Aorta (tissue), 5 donors: ENCODE results near the gene EEF2K. TPM values are rescaled to one million over a fixed set of nuclear protein-coding genes. Genes with fewer than 3 reads are reported as not detected.

ENCODE experiments used
- ATAC-seq: fragments of 200-7000 bp; cut with Tn5 transposase; one replicate; pipeline ENCODE4 v1.9.1; 2022; ENCODE audit warnings: moderate library complexity; ENCODE audit not compliant: low FRiP score
- DNase-seq, 2 donors: peaks; one replicate each; pipeline ENCODE4 v3.0.0-alpha.2; 2020
- H3K27ac ChIP-seq, 2 donors: one replicate each; pipeline ENCODE4 v1.5.1; 2013; ENCODE audit warnings: low read length in 2 of 2, mild to moderate bottlenecking in 2 of 2, moderate library complexity in 2 of 2, control low read depth in 1 of 2, inconsistent platforms in 1 of 2, low read depth in 1 of 2
- H3K27me3 ChIP-seq, 2 donors: one replicate each; pipeline ENCODE4 v1.6.1; 2013; ENCODE audit warnings: control low read depth in 1 of 2, low read length in 1 of 2, mild to moderate bottlenecking in 1 of 2, moderate library complexity in 1 of 2; ENCODE audit not compliant: insufficient read depth in 2 of 2, control insufficient read depth in 1 of 2
- H3K36me3 ChIP-seq, 2 donors: one replicate each; pipeline ENCODE4 v1.6.1; 2013; ENCODE audit warnings: control low read depth in 1 of 2, low read length in 1 of 2, mild to moderate bottlenecking in 1 of 2; ENCODE audit not compliant: insufficient read depth in 2 of 2, control insufficient read depth in 1 of 2
- H3K4me1 ChIP-seq, 2 donors: one replicate each; pipeline ENCODE4 v1.6.1; 2013; ENCODE audit warnings: low read length in 2 of 2, control low read depth in 1 of 2, mild to moderate bottlenecking in 1 of 2, moderate library complexity in 1 of 2; ENCODE audit not compliant: insufficient read depth in 2 of 2, control insufficient read depth in 1 of 2
- H3K4me3 ChIP-seq, 2 donors: one replicate each; pipeline ENCODE4 v1.5.1; 2013; ENCODE audit warnings: low read length in 2 of 2, control low read depth in 1 of 2, mild to moderate bottlenecking in 1 of 2
- H3K9me3 ChIP-seq: one replicate; pipeline ENCODE4 v1.6.1; 2013; ENCODE audit warnings: mild to moderate bottlenecking, low read length; ENCODE audit not compliant: control insufficient read depth
- WGBS, 2 donors: extraction: QIAGEN DNeasy Blood & Tissue Kit; methylation state at CpG; one replicate each; pipeline ENCODE4 v1.1.7; 2013; 5-methylcytosine and 5-hydroxymethylcytosine counted together
- intact Hi-C, 2 donors: fragments of 100-400 bp; cut with DNase I; formaldehyde crosslinking; loops; one replicate each; pipeline versions ENCODE4 v1.14.2 to v1.15.0; 2022
- polyA plus RNA-seq, 2 donors: library from polyadenylated mRNA; stranded (reverse); fragments of 200-250 nt; gene quantifications; one replicate each; pipeline ENCODE4 v1.2.3, GENCODE V29; 2013
- total RNA-seq, 2 donors: library from RNA; stranded (reverse); fragmentation: NEBNext Ultra II Directional; extraction: Animal tissue kit (Norgen Biotek cat#: 25700); gene quantifications; one replicate each; pipeline ENCODE4 v1.2.1, GENCODE V29; 2021
- donor health status: healthy with polysubstance abuse.
- donor health status: Bipolar disorder and iron deficiency.
- donor health status: DM: no; HTN: no; CAD: no.
- donor health status: DM: no; HTN: no; CAD: no.
- donor health status: DM: yes; HTN: yes; CAD: no.

The EEF2K gene
- total and polyA plus RNA-seq, 4 donors = 9.3 to 56.3 (median 26.3) TPM

GRCh38 chr16:22337849-22338635 is 132.0 kb downstream of the EEF2K start:
- H3K9me3 ChIP-seq = no peaks in the 10 kb centered on the region
- no peaks in the 10 kb centered on the region for H3K4me1 ChIP-seq
- WGBS, 2 donors = 94% methylated on average over 4 of the region's 4 CpGs
- intact Hi-C loops = no loop called here
- H3K27ac ChIP-seq = no peak overlapping the region
- H3K36me3 ChIP-seq = peaks cover 0 to 4% of the 10 kb centered on the region in 2 donors
- ATAC-seq = no peak
- no peak for DNase-seq
- no peak overlapping the region for H3K4me3 ChIP-seq
- no peaks in the 10 kb centered on the region for H3K27me3 ChIP-seq

Other genes starting within 250 kb of the EEF2K start
- not detected for gene PDZD9, start 205.2 kb upstream of the EEF2K start, total RNA-seq
- not detected for gene PDZD9, start 205.2 kb upstream of the EEF2K start, polyA plus RNA-seq
- 10 to 100 TPM; 17.8 to 19.6 TPM for gene MOSMO, start 198.2 kb upstream of the EEF2K start, total RNA-seq
- gene MOSMO, start 198.2 kb upstream of the EEF2K start, polyA plus RNA-seq = 1 to 10 TPM; 3.4 to 9.3 TPM
- under 1 TPM; 0.18 to 0.39 TPM for gene VWA3A, start 113.7 kb upstream of the EEF2K start, total RNA-seq
- gene VWA3A, start 113.7 kb upstream of the EEF2K start, polyA plus RNA-seq = under 1 TPM; 0.13 to 0.20 TPM
- not detected for gene SDR42E2, start 43.8 kb upstream of the EEF2K start, total RNA-seq
- gene SDR42E2, start 43.8 kb upstream of the EEF2K start, polyA plus RNA-seq = under 1 TPM in 1 of 2 donors, not detected in 1; 0.10 TPM
- 10 to 100 TPM; 35.8 to 36.7 TPM for gene POLR3E, start 91.1 kb downstream of the EEF2K start, total RNA-seq
- gene POLR3E, start 91.1 kb downstream of the EEF2K start, polyA plus RNA-seq = 10 to 100 TPM; 13.1 to 25.3 TPM
- 10 to 100 TPM; 34.7 to 37.9 TPM for gene CDR2, start 168.3 kb downstream of the EEF2K start, total RNA-seq
- 10 to 100 TPM; 26.4 to 27.9 TPM for gene CDR2, start 168.3 kb downstream of the EEF2K start, polyA plus RNA-seq